Measurements from ENCODE around the gene AP1S1. TPM values are rescaled to one million over a fixed set of nuclear protein-coding genes. Genes with fewer than 3 reads are reported as not detected.

Gene AP1S1
- total and polyA plus RNA-seq, 9 of the 15 experiments (the other 6 are each of a cell fraction or from before 2014, with no cell fraction given) = 4.4 to 149 (median 89.4) TPM

DNA sequence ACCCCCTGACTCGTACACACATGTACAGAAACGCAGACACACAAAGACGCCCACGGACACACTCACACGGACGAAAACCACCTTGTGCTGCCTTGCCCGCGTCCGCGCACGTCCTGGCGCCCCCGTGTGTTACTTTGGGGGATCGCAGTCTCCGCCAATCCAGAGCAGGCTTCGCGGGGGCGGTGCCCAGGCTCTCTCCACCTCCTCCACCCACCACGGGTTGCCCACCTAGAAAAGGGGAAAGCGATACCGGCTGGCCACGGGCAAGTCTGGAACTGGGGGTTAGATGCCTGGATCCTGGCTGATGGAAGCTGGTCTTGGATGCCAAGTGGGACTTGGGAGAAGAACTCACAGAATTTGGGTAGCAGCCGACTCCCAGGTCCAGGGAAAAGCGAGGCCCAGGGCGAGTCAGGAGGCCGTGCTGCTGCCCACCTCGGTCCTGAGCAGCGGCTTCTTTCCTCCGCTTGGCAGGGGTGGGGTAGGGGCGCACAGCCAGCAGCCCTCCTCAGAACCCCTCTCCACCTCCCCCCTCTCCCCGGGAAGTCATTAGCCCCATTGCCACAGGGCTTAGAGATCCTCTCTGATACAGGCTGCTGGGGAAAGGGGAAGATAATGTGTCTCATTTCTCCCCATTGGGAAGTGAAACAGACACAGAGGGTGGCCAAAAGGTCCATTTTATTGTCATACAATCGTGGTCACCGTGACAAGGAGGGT, 15.7 kb downstream of the AP1S1 start (continued):
- TF ChIP-seq, protein P1, sequence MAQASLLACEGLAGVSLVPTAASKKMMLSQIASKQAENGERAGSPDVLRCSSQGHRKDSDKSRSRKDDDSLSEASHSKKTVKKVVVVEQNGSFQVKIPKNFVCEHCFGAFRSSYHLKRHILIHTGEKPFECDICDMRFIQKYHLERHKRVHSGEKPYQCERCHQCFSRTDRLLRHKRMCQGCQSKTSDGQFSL (CRISPR knock-in tag; IDR thresholded peaks at IDR 0.05) = no peak
- TF ChIP-seq, protein P1 (tag; IDR thresholded peaks at IDR 0.05) = no peak
- TF ChIP-seq, protein P2, sequence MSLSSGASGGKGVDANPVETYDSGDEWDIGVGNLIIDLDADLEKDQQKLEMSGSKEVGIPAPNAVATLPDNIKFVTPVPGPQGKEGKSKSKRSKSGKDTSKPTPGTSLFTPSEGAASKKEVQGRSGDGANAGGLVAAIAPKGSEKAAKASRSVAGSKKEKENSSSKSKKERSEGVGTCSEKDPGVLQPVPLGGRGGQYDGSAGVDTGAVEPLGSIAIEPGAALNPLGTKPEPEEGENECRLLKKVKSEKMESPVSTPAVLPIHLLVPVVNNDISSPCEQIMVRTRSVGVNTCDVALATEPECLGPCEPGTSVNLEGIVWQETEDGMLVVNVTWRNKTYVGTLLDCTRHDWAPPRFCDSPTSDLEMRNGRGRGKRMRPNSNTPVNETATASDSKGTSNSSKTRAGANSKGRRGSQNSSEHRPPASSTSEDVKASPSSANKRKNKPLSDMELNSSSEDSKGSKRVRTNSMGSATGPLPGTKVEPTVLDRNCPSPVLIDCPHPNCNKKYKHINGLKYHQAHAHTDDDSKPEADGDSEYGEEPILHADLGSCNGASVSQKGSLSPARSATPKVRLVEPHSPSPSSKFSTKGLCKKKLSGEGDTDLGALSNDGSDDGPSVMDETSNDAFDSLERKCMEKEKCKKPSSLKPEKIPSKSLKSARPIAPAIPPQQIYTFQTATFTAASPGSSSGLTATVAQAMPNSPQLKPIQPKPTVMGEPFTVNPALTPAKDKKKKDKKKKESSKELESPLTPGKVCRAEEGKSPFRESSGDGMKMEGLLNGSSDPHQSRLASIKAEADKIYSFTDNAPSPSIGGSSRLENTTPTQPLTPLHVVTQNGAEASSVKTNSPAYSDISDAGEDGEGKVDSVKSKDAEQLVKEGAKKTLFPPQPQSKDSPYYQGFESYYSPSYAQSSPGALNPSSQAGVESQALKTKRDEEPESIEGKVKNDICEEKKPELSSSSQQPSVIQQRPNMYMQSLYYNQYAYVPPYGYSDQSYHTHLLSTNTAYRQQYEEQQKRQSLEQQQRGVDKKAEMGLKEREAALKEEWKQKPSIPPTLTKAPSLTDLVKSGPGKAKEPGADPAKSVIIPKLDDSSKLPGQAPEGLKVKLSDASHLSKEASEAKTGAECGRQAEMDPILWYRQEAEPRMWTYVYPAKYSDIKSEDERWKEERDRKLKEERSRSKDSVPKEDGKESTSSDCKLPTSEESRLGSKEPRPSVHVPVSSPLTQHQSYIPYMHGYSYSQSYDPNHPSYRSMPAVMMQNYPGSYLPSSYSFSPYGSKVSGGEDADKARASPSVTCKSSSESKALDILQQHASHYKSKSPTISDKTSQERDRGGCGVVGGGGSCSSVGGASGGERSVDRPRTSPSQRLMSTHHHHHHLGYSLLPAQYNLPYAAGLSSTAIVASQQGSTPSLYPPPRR (CRISPR knock-in tag; IDR thresholded peaks at IDR 0.05; ENCODE audit: borderline replicate concordance) = no peak
- TF ChIP-seq RBM14 (IDR thresholded peaks at IDR 0.05; ENCODE audit: borderline replicate concordance, insufficient read depth, low read depth, low read length) (no peak), MYBL2 (IDR thresholded peaks at IDR 0.05; ENCODE audit: low read depth) (no peak), MYBL2 (CRISPR knock-in tag; IDR thresholded peaks at IDR 0.05; ENCODE audit: borderline replicate concordance) (no peak), RAD51 (IDR thresholded peaks at IDR 0.05; ENCODE audit: borderline replicate concordance, low read depth) (no peak), TAF9B (IDR thresholded peaks at IDR 0.05; ENCODE audit: partially characterized antibody) (no peak), ZNF217 (CRISPR knock-in tag; IDR thresholded peaks at IDR 0.05) (no peak), CBX1 (IDR thresholded peaks at IDR 0.05; ENCODE audit: low read depth) (no peak), BACH1 (tag; IDR thresholded peaks at IDR 0.05) (no peak), BRD4 (IDR thresholded peaks at IDR 0.05) (no peak), ZNF699 (CRISPR knock-in tag; IDR thresholded peaks at IDR 0.05; ENCODE audit: insufficient replicate concordance) (no peak), KLF13 (tag; IDR thresholded peaks at IDR 0.05; ENCODE audit: borderline replicate concordance, low read depth) (peak; percentile 54; the same call in 1 of the 2 replicates), SMC3 (conservative IDR thresholded peaks at IDR 0.05; ENCODE audit: insufficient read depth, low read depth, low read length) (peak; percentile 75), FUS (optimal IDR thresholded peaks at IDR 0.05; ENCODE audit: low read depth, low read length) (no peak), CBFA2T2 (conservative IDR thresholded peaks at IDR 0.05) (no peak), BCOR (IDR thresholded peaks at IDR 0.05) (peak; percentile 49)
- TF ChIP-seq, protein P3, sequence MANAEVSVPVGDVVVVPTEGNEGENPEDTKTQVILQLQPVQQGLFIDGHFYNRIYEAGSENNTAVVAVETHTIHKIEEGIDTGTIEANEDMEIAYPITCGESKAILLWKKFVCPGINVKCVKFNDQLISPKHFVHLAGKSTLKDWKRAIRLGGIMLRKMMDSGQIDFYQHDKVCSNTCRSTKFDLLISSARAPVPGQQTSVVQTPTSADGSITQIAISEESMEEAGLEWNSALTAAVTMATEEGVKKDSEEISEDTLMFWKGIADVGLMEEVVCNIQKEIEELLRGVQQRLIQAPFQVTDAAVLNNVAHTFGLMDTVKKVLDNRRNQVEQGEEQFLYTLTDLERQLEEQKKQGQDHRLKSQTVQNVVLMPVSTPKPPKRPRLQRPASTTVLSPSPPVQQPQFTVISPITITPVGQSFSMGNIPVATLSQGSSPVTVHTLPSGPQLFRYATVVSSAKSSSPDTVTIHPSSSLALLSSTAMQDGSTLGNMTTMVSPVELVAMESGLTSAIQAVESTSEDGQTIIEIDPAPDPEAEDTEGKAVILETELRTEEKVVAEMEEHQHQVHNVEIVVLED (CRISPR knock-in tag; IDR thresholded peaks at IDR 0.05) = no peak
- TF ChIP-seq, protein P4, sequence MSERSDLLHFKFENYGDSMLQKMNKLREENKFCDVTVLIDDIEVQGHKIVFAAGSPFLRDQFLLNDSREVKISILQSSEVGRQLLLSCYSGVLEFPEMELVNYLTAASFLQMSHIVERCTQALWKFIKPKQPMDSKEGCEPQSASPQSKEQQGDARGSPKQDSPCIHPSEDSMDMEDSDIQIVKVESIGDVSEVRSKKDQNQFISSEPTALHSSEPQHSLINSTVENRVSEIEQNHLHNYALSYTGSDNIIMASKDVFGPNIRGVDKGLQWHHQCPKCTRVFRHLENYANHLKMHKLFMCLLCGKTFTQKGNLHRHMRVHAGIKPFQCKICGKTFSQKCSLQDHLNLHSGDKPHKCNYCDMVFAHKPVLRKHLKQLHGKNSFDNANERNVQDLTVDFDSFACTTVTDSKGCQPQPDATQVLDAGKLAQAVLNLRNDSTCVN (CRISPR knock-in tag; IDR thresholded peaks at IDR 0.05) = no peak
